GM12873 (cell line): ENCODE results near the gene LLGL1.

Source experiments
- CTCF ChIP-seq: IDR thresholded peaks from 2 replicates; pipeline ENCODE4 v1.5.1; 2012; ENCODE audit warnings: low read depth, mild to moderate bottlenecking, moderate library complexity, low read length, control low read depth; ENCODE audit not compliant: insufficient read depth; ENCODE audit errors: missing control alignments

Gene LLGL1

GRCh38 chr17:18281788-18282187, 56.4 kb downstream of the LLGL1 start:
- TF ChIP-seq CTCF: no peak

DNA sequence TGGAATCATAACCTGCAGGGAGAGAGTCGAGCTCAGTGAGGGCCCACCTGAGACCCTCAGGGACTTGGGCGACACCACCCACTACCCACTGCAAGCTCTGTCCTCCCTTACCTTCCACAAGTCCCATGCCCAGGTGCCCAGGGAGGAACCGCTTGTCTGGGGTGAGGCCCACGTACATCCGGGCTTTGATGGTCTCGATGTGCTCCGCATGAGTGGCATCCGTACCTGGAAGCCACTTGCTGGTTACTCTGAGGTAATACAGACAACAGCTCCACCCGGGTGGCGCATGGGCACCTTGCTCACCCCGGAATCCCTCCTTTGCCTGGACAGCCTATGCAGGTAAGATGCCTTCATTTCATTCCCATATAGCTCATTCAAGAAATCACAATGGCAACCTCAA, 59.9 kb downstream of the LLGL1 start:
- TF ChIP-seq CTCF: no peak

DNA sequence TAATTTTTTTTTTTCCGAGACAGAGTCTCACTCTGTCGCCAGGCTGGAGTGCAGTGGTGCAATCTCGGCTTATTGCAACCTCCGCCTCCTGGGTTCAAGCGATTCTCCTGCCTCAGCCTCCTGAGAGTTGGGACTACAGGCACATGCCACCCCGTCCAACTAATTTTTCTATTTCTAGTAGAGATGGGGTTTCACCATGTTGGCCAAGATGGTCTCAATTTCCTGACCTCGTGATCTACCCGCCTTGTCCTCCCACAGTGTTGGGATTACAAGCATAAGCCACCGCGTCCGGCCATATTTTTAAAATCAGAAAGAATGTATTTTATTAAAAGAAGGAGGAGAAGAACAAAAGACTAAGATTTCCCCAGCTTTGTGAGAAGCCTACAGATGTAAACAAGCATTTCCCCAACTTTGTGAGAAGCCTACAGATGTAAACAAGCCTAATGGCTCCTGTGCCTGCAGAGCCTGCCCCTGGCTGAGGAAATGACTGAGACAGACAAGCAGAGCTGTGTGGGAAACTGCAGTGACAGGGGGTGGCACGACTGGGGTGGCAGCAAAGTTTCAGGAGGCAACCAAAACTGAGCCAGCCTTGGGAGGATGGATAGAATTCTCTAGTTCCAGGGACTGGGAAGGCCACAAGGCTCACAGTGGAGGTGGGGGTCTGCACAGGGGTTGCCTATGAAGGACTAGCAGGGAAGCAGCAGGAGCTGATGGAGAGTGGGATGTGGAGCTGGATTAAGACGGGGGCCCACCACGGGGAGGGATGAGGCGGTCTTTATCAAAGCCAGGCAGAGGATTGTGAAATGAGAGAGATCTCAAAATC, 66.5 kb downstream of the LLGL1 start:
- no peak for TF ChIP-seq CTCF
